HG03571 (cell line): ENCODE measurements around the gene CCNDBP1.
"Not testable (repeated sequence)": the region's sequence is repeated elsewhere in the genome, so short reads cannot be mapped to it uniquely, and the experiment has no call there.

Experiments
- ATAC-seq: cut with Tn5 transposase; IDR thresholded peaks from one replicate; pipeline ENCODE4 v1.9.1; 2021; ENCODE audit not compliant: unreplicated experiment

Gene CCNDBP1

DNA sequence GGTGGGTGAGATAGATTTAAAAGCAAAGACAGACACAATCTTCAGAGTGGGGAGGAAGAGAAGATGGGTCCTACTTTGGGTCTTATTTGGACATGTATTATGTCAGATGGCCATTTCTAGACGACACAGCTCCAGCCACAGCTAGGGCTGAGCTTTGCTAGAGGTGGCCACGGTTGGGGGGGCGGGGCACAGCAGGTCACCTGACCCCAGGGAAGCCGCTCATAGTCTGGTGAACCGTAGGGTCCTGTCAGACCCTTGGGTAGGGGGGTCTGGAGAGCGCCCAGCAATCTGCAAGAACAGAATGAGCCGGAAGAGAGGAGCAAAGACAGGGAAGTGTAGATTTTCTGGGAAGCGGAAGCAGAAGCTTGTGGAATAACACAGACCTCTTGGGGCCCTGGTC lies 29.0 kb downstream of the CCNDBP1 start:
- ATAC-seq = no peak

DNA sequence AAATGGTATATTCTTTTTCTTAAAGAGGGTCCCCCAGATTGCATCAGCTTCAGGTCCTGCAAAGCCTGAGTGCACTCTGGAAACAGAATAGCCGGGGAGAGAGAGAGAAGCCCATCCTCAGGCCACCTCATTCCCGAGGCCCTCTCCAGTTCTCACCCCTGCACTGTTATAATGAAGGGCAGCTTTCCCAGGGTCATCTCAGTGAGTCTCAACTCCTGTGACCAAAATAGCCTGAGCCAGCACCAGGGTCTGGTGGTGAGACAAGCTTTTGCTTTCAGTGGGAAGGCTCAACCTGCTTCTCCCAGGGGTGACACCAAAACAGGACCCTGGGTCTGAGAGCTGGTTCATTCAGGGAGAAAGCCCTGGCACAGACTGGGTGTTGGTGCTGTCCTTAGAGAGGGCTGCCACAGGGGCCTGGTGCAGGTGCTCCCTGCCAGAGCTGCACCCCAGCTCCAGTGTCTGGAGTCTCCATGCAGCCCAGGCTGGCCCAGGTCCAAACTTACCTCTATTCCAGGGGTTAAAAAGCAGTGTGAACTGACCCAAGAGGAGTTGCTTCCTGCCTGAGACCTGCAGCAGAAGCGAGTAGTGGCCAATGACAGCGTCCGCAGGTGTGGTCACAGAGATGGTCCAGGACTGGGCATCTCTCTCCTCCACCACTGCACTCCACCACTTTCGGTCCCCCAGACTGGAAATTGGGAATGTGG lies 29.5 kb downstream of the CCNDBP1 start:
- ATAC-seq = no peak

DNA sequence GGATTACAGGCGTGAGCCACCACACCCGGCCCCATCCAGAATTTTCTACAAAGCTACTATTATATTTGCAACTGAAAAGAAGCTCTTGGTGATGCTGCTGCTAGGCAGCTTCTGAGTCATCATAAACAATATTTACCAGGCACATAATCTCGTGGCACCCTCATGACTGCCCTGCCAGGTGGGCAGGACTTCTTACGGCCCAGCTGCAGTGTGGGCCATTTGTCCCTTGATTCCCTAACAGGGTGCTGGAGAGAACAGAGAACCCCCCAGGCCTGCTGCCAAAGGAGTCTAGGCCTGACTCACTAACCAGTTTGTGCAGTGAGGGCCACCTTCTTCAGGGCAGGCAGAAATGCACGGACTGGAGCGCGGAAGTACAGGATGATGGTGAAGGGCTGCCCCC lies 30.8 kb downstream of the CCNDBP1 start:
- ATAC-seq = no peak

DNA sequence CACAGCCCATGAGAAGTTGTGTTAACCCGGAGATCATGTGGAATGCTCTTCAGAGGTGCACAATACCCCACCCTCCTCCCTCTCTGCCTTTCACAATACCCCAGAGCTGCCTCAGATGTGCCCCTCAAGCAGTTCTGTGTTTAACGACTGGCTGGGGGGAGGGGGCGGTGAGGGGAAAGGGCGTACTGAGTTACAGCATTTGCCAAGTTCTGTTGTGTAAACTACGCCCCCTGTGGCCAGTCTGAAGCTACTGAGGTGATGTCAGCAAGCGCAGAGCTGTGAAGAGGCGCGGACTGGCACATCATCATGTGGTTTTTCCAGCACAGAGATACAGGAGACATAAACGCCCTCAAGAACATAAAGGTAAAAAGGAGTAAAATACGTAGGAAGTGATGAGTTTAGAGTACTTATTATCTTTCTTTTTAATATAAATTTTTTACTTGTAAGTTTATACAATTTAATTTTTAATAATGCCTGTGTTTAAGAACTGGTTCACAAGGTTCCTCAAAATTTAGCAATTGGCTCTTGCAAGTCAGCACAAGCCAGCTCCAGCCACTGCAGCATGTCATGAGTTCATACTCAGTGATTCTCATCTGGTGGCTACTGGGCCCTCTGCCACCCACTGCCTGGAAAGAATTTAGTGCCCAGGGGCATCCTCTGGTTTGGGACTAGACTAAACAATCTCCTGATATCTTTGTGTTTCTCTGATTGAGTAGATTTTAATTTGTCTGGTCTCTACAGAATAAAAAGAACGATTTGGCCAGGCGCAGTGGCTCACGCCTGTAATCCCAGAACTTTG lies 33.9 kb downstream of the CCNDBP1 start:
- ATAC-seq = no peak

DNA sequence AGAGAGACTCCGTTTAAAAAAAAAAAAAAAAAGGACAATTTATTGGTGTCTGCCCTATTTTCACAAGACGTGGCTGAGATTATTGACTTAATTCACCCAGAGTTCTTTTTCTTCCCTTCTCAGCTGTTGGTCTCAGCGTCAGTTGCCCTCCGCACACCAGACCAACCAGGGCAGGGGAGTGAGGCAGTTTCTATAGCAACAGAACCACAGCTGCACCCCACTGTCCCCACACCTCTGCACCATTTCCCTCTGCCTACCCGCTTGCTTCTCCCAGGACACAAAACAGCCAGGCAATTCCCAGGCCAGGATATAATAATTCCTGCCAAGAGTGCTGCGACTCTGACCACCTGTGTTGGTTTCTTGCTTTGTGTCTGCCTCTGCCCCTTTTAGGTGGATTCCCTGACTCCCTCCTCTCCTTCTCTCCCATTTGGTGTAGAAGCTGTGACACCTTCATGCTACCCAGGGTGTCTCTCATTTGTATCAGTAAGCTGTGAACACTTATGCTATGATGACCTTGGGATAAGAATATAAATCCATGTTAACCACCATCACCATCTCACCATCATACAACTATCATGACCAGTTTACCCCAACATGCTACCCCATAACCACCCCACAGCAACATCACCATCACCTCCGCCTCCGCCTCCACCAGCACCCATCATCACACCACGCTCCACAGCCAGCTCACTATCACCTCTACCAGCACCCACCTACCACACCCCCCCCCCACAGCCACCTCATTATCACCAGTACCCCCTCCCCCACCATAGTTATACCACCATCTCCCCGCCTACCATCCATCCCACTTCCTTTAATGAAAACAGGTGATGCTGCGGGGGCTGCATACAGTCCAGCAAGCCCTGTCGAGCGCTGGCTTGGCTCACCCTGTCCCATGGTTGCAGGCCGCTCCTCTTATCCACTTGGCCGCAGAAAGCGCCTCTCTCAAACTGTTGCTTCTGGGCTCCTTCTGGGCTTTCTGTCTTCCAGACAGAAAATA lies 35.0 kb downstream of the CCNDBP1 start:
- ATAC-seq = no peak

DNA sequence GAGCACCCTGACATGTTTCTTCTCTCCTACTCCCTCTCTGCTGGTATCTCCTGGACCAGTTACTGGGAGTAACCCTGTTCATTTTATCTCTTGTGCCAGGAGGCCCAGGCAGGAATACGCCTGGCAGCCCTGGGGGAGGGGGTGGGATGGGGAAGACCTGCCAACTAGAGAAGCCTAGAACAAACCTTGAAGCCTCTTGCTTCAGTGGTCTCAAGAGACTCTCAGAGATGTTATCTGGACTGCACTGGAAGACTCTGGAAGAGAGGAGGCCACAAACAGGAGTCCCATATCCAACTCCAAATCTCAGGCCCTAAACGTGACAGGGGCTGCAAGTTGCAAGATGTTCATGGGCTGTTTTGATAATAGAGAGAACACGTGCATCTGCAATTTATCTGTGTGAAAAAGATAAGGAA lies 35.8 kb downstream of the CCNDBP1 start, which contains the start of gene EPB42:
TSS of gene EPB42 (minus strand) at position 28 of the 413 bp plus-strand sequence. CDS start 193 bp downstream, outside the sequence.
- ATAC-seq = no peak

DNA sequence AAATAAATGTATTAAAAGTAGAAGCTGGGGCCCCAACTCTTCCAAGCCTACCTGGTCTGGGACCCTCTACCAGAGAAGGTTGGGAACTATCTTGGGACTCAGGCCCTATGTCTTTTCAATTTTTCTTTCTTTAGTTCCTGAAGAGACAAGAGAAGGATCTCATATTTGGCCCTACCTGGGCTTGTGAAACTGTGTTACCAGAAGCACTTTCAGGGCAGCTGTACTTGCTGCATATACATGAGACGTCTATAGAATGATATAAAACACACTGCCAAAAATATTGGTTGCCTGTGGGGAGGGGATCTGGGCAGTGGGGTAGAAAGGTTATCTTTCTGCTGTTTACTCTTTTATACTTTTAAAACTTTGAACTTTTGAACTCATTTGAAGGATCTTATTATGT lies 36.2 kb downstream of the CCNDBP1 start:
- no peak for ATAC-seq

DNA sequence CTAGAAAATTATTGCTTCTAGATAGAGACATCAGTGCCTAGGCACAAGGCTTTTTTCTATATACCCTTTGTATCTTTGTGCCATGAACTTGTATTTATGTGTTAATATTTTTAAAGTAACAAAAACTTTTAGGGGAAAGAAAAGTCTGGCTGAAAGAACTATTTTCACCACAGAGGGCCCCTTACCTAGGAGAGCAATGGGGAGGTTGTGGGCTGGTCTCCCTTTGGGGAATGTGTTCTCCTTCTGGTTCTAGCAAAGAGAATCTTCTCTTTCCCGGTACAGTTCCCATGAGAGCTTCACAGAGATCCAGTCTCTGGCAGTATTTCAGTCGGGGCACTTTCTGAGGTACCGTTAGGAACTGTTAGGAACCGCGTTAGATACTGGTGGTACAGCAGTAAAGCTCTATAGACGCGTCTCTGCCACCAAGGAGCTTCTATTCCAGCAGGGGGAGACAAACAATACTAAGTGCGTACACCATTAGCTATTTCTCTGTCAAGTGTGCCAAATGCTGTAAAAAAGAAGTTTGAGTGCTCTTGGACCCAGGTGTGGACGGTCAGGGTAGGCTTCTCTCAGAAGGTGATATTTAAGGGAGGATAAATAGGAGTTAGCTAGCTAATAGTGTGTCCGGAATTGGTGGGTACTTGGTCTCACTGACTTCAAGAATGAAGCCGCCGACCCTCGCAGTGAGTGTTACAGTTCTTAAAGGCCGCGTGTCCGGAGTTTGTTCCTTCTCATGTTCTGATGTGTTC lies 40.2 kb downstream of the CCNDBP1 start:
- ATAC-seq = no peak

DNA sequence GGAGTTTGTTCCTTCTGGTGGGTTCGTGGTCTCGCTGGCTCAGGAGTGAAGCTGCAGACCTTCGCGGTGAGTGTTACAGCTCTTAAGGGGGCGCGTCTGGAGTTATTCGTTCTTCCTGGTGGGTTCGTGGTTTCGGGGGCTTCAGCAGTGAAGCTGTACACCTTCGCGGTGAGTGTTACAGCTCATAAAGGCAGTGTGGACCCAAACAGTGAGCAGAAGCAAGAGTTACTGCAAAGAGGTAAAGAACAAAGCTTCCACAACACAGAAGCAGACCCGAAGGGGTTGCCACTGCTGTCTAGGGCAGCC lies 40.7 kb downstream of the CCNDBP1 start:
- not testable (repeated sequence) for ATAC-seq

DNA sequence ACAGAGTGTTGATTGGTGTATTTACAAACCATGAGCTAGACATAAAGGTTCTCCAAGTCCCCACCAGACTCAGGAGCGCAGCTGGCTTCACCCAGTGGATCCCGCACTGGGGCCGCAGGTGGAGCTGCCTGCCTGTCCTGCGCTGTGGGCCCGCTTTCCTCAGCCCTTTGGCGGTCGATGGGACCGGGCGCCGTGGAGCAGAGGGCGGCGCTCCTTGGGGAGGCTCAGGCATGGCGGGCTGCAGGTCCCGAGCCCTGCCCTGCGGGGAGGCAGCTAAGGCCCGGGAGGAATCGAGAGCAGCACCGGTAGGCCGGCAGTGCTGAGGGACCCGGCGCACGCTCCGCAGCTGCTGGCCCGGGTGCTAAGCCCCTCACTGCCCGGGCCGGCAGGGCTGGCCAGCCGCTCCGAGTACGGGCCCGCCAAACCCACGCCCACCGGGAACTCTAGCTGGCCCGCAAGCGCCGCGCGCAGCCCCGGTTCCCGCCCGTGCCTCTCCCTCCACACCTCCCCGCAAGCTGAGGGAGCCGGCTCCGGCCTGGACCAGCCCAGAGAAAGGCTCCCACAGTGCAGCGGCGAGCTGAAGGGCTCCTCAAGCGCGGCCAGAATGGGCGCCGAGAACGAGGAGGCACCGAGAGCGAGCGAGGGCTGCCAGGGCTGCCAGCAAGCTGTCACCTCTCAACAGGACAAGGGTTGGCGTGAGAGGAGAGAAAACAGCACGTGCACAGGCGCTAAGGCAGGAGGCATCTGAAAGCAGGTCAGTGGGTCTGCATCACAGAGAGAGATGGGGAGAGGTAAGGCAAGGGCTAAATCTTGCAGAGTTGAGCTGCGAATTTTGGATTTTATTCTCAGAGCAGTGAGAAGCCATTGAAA lies 41.5 kb downstream of the CCNDBP1 start:
- no peak for ATAC-seq

DNA sequence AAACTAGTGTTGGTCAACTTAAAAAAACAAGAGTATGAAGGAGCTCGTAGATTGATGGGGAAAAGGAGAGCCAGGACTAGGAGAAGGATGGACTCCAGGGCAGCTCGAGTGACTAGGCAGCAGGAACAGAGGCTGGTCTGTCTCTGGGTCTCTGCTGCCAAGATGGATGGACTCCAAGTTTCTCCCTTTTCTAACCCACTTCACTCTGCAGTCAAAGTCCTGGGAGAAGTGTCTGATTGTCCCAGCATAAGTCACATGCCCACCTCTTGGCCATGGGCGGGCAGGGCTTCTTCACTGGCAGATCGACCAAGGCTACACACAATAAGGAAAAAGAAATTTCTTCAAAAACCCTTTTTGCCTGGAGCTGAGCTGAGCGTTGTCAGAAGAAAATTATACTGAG lies 44.8 kb downstream of the CCNDBP1 start:
- no peak for ATAC-seq

DNA sequence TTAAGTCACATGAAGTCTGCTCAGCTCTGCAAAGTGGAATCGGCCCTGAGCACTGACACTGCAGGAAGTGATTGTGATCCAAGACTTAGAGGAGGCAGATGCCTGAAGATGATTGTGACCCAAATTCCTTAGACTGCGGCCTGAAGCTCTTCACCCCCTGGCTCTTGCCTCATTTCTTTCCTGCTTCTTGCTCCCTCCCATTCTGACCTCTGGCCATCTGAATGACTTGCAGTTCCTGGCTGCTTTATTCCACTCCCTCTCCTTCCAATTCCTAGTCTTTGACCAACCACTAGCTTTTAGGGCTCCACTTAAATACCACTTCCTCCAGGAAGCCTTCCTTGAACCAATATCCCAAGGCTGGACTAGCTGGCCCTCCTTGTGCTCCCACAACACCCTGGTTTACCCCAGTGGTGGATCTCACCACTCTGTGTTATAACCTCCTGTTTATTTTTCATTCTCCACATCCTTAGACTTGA lies 45.5 kb downstream of the CCNDBP1 start:
- ATAC-seq = no peak

DNA sequence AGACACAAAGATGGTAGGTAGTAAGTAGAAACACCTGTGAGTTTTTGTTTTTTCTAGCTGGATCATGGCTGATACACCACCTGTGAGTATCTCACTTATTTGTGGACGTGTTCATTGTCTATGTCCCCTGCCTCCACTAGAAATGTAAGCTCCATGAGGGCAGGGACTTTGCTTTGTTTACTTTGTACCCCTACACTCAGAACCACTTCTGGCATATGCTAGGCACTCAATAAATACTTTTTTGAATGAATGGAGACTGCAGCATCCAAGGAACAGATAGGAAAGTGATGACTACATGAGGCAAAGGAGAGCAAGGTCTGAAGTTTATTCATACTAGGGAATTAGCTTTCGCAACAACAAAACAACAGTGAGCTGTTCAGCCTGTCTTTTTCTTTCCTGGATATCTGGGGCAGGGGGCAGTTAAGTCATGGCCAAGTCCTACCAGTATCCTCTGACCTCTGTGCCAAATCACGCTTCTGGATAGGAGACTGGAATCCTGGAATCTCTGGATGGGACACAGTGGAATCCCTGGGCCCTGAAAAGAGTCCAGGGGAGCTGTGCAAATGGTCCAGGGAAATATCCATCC lies 47.2 kb downstream of the CCNDBP1 start:
- ATAC-seq = no peak

DNA sequence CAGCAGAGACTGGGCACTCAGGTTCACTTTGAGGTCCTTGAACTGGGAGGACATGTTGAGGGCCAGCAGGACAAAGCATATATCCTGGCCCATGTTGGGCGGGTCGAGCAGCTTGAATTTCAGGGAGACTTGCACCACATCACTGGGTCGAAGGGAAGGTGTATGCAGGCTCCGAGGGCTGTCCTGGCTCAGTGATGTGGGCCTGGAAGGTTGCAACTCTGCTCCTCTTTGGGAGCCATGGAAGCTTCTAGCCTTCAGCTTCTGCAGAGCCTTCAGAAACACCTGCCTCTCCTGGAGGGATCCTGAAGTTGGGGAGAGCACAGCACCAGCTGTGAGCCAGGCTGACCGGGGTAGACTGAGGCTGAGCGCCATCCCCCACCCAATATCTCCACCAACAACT lies 50.3 kb downstream of the CCNDBP1 start:
- ATAC-seq = no peak

DNA sequence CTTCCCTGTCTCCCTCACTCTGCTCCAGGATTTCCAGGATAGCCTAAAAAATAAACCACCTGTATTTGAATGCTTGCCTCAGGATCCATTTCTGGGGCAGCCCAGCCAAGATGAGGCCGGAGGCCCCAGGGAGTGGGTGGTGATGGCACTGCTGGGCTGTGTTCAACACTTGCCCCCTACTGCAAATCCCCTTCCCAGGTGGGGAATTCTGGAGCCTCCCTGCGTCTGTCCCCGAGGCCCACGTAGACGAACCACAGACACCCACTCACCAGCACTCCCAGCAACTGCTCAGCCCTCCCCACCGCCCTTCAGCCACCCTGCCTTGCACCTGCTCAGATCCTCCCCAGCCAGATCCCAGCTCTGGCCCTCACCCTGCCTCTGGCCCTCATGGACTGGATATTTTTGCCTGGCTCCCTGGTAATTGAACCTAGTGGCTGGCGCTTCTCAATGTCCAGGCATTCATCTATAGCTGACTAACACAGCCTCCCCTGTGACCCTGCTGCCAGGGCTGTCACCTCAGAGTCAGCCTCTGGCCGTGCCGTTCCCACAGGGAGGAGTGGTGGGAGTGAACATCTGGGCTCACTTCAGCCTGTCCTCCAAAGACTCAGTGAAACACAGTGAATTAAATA lies 52.8 kb downstream of the CCNDBP1 start:
- no peak for ATAC-seq

DNA sequence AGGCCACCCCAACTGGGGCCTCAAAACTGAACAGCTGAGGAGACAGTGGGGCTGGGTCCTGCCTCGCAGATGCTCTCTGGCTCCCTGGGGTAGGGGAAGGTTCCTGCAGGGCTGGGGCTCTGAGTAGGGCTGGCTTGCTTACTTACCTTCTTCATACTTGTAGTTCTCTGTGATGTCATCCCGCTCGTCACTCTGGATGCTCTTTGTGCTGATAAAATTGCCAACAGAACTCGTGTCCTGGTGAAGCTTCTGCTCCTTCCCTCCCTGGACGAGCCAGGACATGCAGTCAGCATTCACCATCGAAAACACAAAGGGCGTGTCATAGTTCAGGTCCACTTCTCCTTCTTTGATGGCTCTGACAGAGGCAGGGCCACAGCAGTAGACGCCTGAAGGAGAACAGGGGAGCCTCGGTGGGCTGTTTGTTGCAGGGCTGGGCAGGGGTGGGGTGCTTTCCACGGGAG lies 53.5 kb downstream of the CCNDBP1 start:
- no peak for ATAC-seq

DNA sequence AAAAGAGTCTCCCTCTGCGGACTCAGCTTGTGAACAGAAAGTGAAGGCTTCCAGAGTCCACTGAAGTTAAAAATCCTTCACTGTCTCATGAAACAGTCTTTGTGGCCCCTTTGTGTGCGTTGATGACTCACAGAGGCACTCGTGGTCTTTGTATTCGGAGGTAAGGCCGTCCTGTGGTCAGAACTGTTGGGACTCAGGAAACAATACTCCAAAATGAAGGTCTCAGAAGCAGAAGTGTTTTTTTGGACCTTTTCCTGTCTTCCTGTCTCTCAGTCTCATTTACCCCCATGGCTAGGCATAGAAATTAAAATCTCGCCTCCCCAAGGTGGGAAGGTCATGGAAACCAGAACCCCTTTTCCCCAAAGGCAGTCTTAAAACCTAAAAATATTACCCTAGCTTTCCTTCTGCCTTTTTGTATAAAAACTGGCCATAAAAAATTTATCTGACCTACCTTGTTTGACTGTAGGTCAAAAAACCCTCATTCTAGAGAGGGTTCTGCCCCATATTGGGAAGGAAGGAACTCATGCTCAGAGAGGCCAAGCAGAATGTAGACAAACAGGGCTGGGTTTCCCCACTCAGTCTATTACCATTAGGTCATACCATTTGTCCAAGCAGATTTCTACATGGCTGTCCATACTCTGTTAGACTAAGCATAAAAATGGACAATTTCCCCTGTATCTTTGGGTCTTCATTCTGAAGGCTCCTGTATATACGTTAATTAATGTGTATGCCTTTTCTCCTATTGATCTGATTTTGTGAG lies 54.7 kb downstream of the CCNDBP1 start:
- no peak for ATAC-seq

DNA sequence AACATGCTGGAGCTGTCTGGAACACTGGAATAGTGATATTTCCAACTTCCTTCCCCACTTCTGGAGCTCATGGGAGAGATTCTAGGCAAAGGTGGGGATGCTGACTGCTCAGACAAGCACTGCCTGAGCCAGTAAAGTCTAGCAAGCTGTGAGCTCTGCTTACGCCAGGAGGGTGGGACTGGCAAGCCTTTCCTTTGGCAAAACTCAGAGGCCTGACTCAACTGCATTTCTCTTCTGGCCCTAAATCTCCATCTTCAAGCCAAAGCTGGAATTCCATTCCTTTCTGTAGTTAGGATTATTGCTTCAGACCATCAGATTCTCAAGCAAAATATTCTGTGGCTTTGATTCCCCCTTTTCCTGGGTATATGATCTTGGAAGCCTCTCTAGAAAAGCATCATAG lies 55.9 kb downstream of the CCNDBP1 start:
- no peak for ATAC-seq
